Pancreas (tissue), 10 donors: Measurements from ENCODE around the gene ZNF385A. TPM values are rescaled to one million over a fixed set of nuclear protein-coding genes. Genes with fewer than 3 reads are reported as not detected.

Experiments used
- ATAC-seq, 4 donors: fragments of 200-7000 bp; cut with Tn5 transposase; one replicate each; pipeline versions ENCODE4 v1.8.0 to v1.9.1; 2020; ENCODE audit warnings: mild to moderate bottlenecking in 4 of 4, moderate library complexity in 4 of 4
- DNase-seq, 6 donors: peaks; one replicate each; pipeline ENCODE4 v3.0.0-alpha.2; 2020
- FAIRE-seq: peaks from 2 replicates; lab custom pipeline; 2012; peaks lifted over from hg19 to GRCh38; lab: Jason Lieb, UNC
- H3K27ac ChIP-seq, 4 donors: fragments of 200-600 bp; sonication (generic); 1 replicate in 3 of 4; 2 replicates in 1 of 4; pipeline versions ENCODE4 v1.5.0 to v1.8.0; 2020
- H3K27me3 ChIP-seq, 4 donors: fragments of 200-600 bp; one replicate each; pipeline ENCODE4 v1.8.0; 2021
- H3K36me3 ChIP-seq, 3 donors: fragments of 200-600 bp; sonication (generic) in 1 of 3; one replicate each; pipeline versions ENCODE4 v1.5.0 to v1.8.0; 2020 to 2021
- H3K4me1 ChIP-seq, 3 donors: fragments of 200-600 bp; one replicate each; pipeline ENCODE4 v1.8.0; 2021
- H3K4me3 ChIP-seq, 4 donors: fragments of 200-600 bp; sonication (generic) in 2 of 4; one replicate each; pipeline versions ENCODE4 v1.5.0 to v1.8.0; 2020 to 2021
- H3K9me3 ChIP-seq, 4 donors: fragments of 200-600 bp; one replicate each; pipeline ENCODE4 v1.8.0; 2021
- WGBS, 2 donors: extraction: QIAGEN DNeasy Blood & Tissue Kit; methylation state at CpG; one replicate each; pipeline ENCODE4 v1.1.7; 2013; 5-methylcytosine and 5-hydroxymethylcytosine counted together
- intact Hi-C, 3 donors: fragments of 100-400 bp; cut with DNase I; formaldehyde crosslinking; loops; one replicate each; pipeline versions ENCODE4 v1.11.1 to v1.14.2; 2022
- polyA plus RNA-seq, 2 donors: library from polyadenylated mRNA; stranded (reverse); fragments of 200-250 nt; gene quantifications; one replicate each; pipeline ENCODE4 v1.2.3, GENCODE V29; 2013
- total RNA-seq, 6 donors: library from RNA; stranded (reverse); fragmentation: NEBNext Ultra II Directional in 4 of 6; extraction: Animal tissue kit (Norgen Biotek cat#: 25700) in 4 of 6; gene quantifications; one replicate each; pipeline versions ENCODE4 v1.2.1 to v1.2.4, GENCODE V29; 2021 to 2023
- TF ChIP-seq, protein P1 (sequence below), 4 donors: fragments of 200-600 bp; sonication (generic) in 3 of 4; IDR thresholded peaks; one replicate each; pipeline versions ENCODE4 v1.5.0 to v1.8.0; 2021; ENCODE audit warnings: antibody characterized with exemption in 4 of 4
- donor health status: healthy with polysubstance abuse.
- donor health status: DM: no; HTN: no; CAD: no; lungs with moderate emphysema.
- donor health status: DM: no; HTN: no; CAD: no.
- donor health status: control.
- donor health status: control.
- donor health status: Bipolar disorder and iron deficiency.
- donor health status: DM: yes; HTN: yes; CAD: no.
- donor health status: DM: no; HTN: no; CAD: no.
- donor health status: DM: no; HTN: no; CAD: no.
- donor health status: DM: yes; HTN: yes; CAD: no.

Gene ZNF385A
- total and polyA plus RNA-seq, 8 donors: 0.59 to 8.2 (median 2.9) TPM

DNA sequence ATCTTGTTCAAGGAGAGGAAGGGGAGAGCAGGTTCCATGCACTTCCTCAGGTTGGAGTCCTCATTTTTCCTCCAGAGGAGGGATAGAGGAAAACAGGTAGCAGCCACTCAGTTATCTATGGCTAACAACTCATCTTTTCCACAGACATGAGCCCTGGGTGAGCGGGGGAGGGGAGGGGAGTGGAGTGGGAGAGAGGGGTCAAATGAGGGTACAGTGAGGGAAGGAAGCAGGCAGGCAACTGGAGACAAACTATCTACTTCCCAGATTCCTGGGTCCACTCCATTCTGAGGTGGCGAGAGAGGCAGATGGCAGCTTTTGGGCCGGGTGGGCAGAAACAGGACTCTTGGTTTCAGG, 2.6 kb upstream of the ZNF385A start:
- WGBS, 2 donors: 94% methylated on average over 3 of the region's 3 CpGs
- intact Hi-C loops: loop anchor here in 1 of 3 donors (10.0 kb wide), 1 partner anchor 58 kb away; no protein-coding TSS in a partner anchor
- Histone ChIP-seq H3K4me1 (no peaks in the 10 kb centered on the region), H3K27me3 (no peaks in the 10 kb centered on the region), H3K36me3 (no peaks in the 10 kb centered on the region), H3K27ac (no peak overlapping the region), H3K9me3 (no peaks in the 10 kb centered on the region), H3K4me3 (no peak overlapping the region)
- FAIRE-seq (no peak), ATAC-seq (no peak), DNase-seq (no peak)
- TF ChIP-seq, protein P1, sequence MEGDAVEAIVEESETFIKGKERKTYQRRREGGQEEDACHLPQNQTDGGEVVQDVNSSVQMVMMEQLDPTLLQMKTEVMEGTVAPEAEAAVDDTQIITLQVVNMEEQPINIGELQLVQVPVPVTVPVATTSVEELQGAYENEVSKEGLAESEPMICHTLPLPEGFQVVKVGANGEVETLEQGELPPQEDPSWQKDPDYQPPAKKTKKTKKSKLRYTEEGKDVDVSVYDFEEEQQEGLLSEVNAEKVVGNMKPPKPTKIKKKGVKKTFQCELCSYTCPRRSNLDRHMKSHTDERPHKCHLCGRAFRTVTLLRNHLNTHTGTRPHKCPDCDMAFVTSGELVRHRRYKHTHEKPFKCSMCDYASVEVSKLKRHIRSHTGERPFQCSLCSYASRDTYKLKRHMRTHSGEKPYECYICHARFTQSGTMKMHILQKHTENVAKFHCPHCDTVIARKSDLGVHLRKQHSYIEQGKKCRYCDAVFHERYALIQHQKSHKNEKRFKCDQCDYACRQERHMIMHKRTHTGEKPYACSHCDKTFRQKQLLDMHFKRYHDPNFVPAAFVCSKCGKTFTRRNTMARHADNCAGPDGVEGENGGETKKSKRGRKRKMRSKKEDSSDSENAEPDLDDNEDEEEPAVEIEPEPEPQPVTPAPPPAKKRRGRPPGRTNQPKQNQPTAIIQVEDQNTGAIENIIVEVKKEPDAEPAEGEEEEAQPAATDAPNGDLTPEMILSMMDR (IDR thresholded peaks at IDR 0.05): no peak

DNA sequence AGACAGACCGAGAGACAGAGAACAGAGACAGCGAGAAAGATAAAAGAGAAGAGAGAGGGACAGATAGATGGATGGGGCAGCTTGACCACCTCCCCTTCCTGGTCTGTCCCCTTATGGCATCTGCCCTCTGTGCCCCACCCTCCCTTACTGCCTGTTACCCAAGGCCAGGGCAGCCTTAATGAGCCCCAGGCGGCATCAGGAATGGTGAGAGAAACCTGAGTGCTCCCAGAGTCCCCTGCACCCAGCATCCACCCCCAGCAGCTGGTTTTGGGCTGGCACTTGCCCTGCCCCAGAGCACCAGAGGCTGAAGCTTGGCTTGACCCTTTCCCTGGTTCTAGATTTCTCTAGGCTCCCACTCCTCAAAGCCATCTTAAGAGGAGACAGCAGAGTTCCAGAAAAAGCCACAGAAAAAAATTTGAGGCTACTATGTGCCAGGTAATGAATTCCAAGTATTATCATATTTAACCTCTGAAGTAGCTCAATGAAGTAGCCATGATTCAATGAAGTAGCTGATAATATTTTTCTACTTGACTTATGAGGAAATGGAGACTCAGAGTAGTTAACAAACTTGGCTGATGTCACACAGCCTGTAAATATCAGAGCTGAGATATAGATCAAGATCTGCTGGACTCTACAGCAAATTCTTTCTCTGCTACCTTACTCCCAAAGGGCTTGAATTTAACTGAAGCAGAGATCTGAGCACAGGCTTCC, 2.0 kb upstream of the ZNF385A start:
- H3K27me3 ChIP-seq: no peaks in the 10 kb centered on the region
- FAIRE-seq (no peak), DNase-seq (no peak), ATAC-seq (no peak)
- H3K9me3 ChIP-seq: no peaks in the 10 kb centered on the region
- TF ChIP-seq, protein P1 (IDR thresholded peaks at IDR 0.05): no peak
- no peak overlapping the region for H3K4me3 ChIP-seq
- intact Hi-C loops: loop anchor here in 1 of 3 donors (10.0 kb wide), 1 partner anchor 58 kb away; no protein-coding TSS in a partner anchor
- no peaks in the 10 kb centered on the region for H3K36me3 ChIP-seq
- H3K4me1 ChIP-seq: no peaks in the 10 kb centered on the region
- 86 to 90% methylated on average over 3 of the region's 3 CpGs for WGBS, 2 donors
- H3K27ac ChIP-seq: no peak overlapping the region

DNA sequence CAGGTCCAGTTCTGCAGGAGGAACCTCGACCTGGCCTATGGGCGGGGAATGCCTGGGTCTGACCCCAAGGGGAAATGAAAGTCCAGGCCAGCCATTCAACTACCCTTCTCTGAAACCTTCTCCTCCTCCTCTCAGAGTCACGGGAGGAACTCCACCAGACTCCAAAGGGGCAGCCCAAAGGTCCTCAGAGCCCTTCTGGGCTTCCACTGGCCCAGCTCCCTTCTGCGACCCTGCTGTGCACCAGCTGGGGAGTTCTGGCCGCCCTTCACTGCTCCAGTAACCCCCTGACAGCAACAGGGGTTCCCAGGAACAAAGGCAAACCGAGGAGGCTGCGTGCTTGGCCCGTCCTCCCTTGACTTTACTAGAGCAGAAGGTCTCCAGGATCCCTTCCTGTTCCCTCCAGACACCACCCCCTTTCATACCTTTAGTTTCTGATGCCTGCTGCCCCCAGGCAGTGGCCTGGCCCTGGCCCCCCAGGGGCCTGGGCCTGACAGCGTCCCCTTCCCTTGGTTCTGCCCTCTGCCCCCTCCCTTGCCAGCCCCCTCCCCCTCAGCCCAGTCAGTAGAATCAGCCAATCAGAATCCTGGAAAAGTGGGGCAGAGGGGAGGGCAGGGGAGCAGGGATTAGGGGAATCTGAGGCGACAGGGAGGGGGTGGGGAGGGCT, 850 bp upstream of the ZNF385A start:
- H3K4me3 ChIP-seq: no peak overlapping the region
- WGBS, 2 donors: 79 to 84% methylated on average over 10 of the region's 10 CpGs
- no peaks in the 10 kb centered on the region for H3K4me1 ChIP-seq
- intact Hi-C loops: loop anchor here in 1 of 3 donors (10.0 kb wide), 1 partner anchor 59 kb away; no protein-coding TSS in a partner anchor
- DNase-seq (no peak), FAIRE-seq (no peak), ATAC-seq (peak in 2 of 4 donors; percentile 30 to 62)
- H3K36me3 ChIP-seq: no peaks in the 10 kb centered on the region
- peak overlapping the region in 2 of 4 donors; percentile 28 to 34 for H3K27ac ChIP-seq
- H3K9me3 ChIP-seq: no peaks in the 10 kb centered on the region
- no peaks in the 10 kb centered on the region for H3K27me3 ChIP-seq
- TF ChIP-seq, protein P1 (IDR thresholded peaks at IDR 0.05): no peak

DNA sequence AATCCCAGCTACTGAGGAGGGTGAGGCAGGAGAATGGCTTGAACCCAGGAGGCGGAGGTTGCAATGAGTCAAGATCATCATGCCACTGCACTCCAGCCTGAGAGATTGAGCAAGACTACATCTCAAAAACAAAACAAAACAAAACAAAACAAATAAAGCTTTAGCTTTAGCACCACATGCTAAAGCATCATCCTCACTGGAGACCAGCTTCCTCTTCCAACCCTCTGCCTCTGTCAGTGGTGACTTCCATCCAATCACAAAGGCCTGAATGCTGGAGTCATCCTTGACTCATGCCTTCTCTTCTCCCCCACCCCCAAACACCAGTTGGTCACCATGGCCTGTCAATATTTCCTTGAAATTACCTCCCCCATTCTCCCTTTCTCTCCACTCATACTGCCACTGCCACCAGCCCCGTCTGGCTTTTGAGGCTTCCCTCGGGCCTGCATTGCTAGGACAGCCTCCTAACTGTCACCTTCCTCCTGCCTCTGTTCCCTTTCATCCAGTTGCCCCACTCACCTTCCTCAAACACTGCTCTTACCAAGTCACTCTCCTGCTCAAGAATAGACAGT, 1.4 kb downstream of the ZNF385A start:
- H3K4me3 ChIP-seq: no peak overlapping the region
- no peaks in the 10 kb centered on the region for H3K4me1 ChIP-seq
- H3K27ac ChIP-seq: no peak overlapping the region
- H3K9me3 ChIP-seq: no peaks in the 10 kb centered on the region
- H3K27me3 ChIP-seq: no peaks in the 10 kb centered on the region
- no peaks in the 10 kb centered on the region for H3K36me3 ChIP-seq
- TF ChIP-seq, protein P1 (IDR thresholded peaks at IDR 0.05): no peak
- ATAC-seq: peak in 1 of 4 donors; percentile 11
- intact Hi-C loops: loop anchor here in 1 of 3 donors (10.0 kb wide), 1 partner anchor 62 kb away; no protein-coding TSS in a partner anchor
- WGBS, 2 donors: 87 to 93% methylated on average over 3 of the region's 3 CpGs
- no peak for DNase-seq
- no peak for FAIRE-seq
